Activated T-helper 1 cell treated with Interleukin-2 at 50 U/mL for 16 hours (primary cell): ENCODE measurements around the gene TNPO3.
"Not testable (repeated sequence)": the region's sequence is repeated elsewhere in the genome, so short reads cannot be mapped to it uniquely, and the experiment has no call there.

Source experiments
- DNase-seq: peaks from one replicate; pipeline ENCODE4 v3.0.0-alpha.2; 2020; ENCODE audit warnings: low read depth

TNPO3 gene

GRCh38 chr7:128920913-128921582, 133.9 kb downstream of the TNPO3 start:
- DNase-seq, result no peak

GRCh38 chr7:128919881-128920799, 134.8 kb downstream of the TNPO3 start:
- no peak for DNase-seq

- DNase-seq, result no peak
Measured at GRCh38 chr7:128919241-128919640, 135.7 kb downstream of the TNPO3 start.

GRCh38 chr7:128918016-128918665, 136.8 kb downstream of the TNPO3 start:
- DNase-seq, result no peak

- no peak for DNase-seq
Measured at GRCh38 chr7:128917122-128917521, 137.8 kb downstream of the TNPO3 start.

GRCh38 chr7:128916643-128916915, 138.3 kb downstream of the TNPO3 start:
- no peak for DNase-seq

- no peak for DNase-seq
Measured at GRCh38 chr7:128915841-128916642, 138.9 kb downstream of the TNPO3 start.

- DNase-seq, result no peak
Measured at GRCh38 chr7:128915271-128915819, 139.6 kb downstream of the TNPO3 start.

- no peak for DNase-seq
Measured at GRCh38 chr7:128914566-128915151, 140.3 kb downstream of the TNPO3 start.

GRCh38 chr7:128913870-128914565, 140.9 kb downstream of the TNPO3 start:
- DNase-seq, result no peak

- DNase-seq, result not testable (repeated sequence)
Measured at GRCh38 chr7:128912709-128913495, 142.0 kb downstream of the TNPO3 start.

GRCh38 chr7:128912281-128912680, 142.6 kb downstream of the TNPO3 start:
- no peak for DNase-seq

GRCh38 chr7:128911423-128912031, 143.4 kb downstream of the TNPO3 start:
- DNase-seq, result no peak

GRCh38 chr7:128910569-128910945, 144.4 kb downstream of the TNPO3 start, which contains the start of gene KCP:
Gene KCP, minus strand, starts transcription at chr7:128910709. Its CDS starts 33 bp downstream, at chr7:128910676.
- DNase-seq, result no peak

GRCh38 chr7:128909625-128910568, 145.0 kb downstream of the TNPO3 start:
- no peak for DNase-seq

GRCh38 chr7:128908750-128909624, 145.9 kb downstream of the TNPO3 start:
- DNase-seq, result no peak
